HEK293 (cell line): ENCODE measurements around the gene CD81.

Experiments used
- FEZF1 ChIP-seq: fragments of 450-650 bp; formaldehyde crosslinking; IDR thresholded peaks from 2 replicates; pipeline ENCODE4 v1.5.1; 2016; ENCODE audit warnings: missing biosample characterization, missing genetic modification characterization
- KLF1 ChIP-seq: fragments of 450-650 bp; formaldehyde crosslinking; IDR thresholded peaks from 2 replicates; pipeline ENCODE4 v1.5.1; 2016; ENCODE audit warnings: missing biosample characterization, missing genetic modification characterization
- ZBTB17 ChIP-seq: fragments of 450-650 bp; formaldehyde crosslinking; IDR thresholded peaks from 2 replicates; pipeline ENCODE4 v1.5.1; 2016; ENCODE audit warnings: missing biosample characterization, missing genetic modification characterization
- ZNF23 ChIP-seq: fragments of 450-650 bp; formaldehyde crosslinking; IDR thresholded peaks from 2 replicates; pipeline ENCODE4 v1.5.1; 2016; ENCODE audit warnings: missing biosample characterization, missing genetic modification characterization, borderline replicate concordance
- ZNF830 ChIP-seq: fragments of 450-650 bp; IDR thresholded peaks from 2 replicates; pipeline ENCODE4 v1.5.0; 2018; ENCODE audit warnings: missing biosample characterization, missing genetic modification characterization, low read depth, mild to moderate bottlenecking, moderate library complexity
- ZSCAN16 ChIP-seq: fragments of 450-650 bp; formaldehyde crosslinking; IDR thresholded peaks from 2 replicates; pipeline ENCODE4 v1.5.1; 2016; ENCODE audit warnings: missing biosample characterization, missing genetic modification characterization
- TF ChIP-seq, protein P1 (sequence below): fragments of 450-650 bp; formaldehyde crosslinking; IDR thresholded peaks from 2 replicates; pipeline ENCODE4 v1.5.1; 2016; ENCODE audit warnings: missing biosample characterization, missing genetic modification characterization
- TF ChIP-seq, protein P2 (sequence below): fragments of 450-650 bp; IDR thresholded peaks from 2 replicates; pipeline ENCODE4 v1.5.1; 2018; ENCODE audit warnings: missing biosample characterization, missing genetic modification characterization
- TF ChIP-seq, protein P3 (sequence below): fragments of 450-650 bp; formaldehyde crosslinking; IDR thresholded peaks from 2 replicates; pipeline ENCODE4 v1.5.1; 2016; ENCODE audit warnings: missing biosample characterization, missing genetic modification characterization
- TF ChIP-seq, protein P4 (sequence below): sonication (generic); formaldehyde crosslinking; IDR thresholded peaks from 2 replicates; pipeline ENCODE4 v1.8.1; 2022; ENCODE audit warnings: mild to moderate bottlenecking, moderate library complexity, missing genetic modification reagents
- TF ChIP-seq, protein P5 (sequence below): fragments of 450-650 bp; formaldehyde crosslinking; IDR thresholded peaks from 2 replicates; pipeline ENCODE4 v1.5.1; 2016; ENCODE audit warnings: missing biosample characterization, missing genetic modification characterization
- TF ChIP-seq, protein P6 (sequence below): fragments of 450-650 bp; formaldehyde crosslinking; IDR thresholded peaks from 2 replicates; pipeline ENCODE4 v1.5.1; 2016; ENCODE audit warnings: missing biosample characterization, missing genetic modification characterization

DNA sequence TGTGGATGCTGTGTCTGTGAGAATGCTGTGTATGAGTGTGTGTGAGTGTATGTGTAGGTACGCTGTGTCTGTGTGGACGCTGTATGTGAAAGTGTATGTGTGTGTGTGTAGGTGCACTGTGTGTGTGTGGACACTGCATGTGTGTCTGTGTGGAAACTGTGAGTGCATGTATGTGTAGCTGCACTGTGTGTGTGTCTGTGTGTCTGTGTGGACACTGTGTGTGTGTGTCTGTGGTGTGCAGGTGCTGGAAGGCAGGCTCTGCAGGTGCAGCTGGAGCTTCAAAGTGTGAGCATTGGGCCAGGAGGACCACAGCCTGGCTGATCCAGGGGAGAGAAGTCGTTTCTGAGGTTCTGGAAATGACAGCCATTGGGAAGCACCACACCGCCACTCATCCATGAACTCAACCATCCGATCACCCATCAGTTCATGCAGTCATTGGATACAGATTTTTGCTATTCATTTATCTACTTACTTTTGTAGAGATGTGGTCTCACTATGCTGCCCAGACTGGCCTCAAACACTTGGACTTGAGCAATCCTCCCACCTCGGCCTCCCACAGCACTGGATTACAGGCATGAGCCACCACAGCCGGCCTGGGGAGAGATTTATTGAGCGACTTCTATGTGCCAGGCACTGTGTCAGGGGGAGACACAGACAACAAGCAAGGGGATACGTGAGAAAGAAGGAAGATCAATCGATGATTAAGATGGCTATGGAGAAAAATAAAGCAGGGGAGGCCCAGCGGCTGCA is 57.6 kb downstream of the CD81 start:
- TF ChIP-seq, protein P1, sequence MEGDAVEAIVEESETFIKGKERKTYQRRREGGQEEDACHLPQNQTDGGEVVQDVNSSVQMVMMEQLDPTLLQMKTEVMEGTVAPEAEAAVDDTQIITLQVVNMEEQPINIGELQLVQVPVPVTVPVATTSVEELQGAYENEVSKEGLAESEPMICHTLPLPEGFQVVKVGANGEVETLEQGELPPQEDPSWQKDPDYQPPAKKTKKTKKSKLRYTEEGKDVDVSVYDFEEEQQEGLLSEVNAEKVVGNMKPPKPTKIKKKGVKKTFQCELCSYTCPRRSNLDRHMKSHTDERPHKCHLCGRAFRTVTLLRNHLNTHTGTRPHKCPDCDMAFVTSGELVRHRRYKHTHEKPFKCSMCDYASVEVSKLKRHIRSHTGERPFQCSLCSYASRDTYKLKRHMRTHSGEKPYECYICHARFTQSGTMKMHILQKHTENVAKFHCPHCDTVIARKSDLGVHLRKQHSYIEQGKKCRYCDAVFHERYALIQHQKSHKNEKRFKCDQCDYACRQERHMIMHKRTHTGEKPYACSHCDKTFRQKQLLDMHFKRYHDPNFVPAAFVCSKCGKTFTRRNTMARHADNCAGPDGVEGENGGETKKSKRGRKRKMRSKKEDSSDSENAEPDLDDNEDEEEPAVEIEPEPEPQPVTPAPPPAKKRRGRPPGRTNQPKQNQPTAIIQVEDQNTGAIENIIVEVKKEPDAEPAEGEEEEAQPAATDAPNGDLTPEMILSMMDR (tag by site-specific recombination) = no peak
- TF ChIP-seq ZNF23 (tag by site-specific recombination) (no peak), KLF1 (tag by site-specific recombination) (no peak), ZNF830 (no peak), FEZF1 (tag by site-specific recombination) (no peak), ZSCAN16 (no peak), ZBTB17 (tag by site-specific recombination) (no peak)
- TF ChIP-seq, protein P2, sequence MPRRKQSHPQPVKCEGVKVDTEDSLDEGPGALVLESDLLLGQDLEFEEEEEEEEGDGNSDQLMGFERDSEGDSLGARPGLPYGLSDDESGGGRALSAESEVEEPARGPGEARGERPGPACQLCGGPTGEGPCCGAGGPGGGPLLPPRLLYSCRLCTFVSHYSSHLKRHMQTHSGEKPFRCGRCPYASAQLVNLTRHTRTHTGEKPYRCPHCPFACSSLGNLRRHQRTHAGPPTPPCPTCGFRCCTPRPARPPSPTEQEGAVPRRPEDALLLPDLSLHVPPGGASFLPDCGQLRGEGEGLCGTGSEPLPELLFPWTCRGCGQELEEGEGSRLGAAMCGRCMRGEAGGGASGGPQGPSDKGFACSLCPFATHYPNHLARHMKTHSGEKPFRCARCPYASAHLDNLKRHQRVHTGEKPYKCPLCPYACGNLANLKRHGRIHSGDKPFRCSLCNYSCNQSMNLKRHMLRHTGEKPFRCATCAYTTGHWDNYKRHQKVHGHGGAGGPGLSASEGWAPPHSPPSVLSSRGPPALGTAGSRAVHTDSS (tag by site-specific recombination) = no peak
- TF ChIP-seq, protein P3, sequence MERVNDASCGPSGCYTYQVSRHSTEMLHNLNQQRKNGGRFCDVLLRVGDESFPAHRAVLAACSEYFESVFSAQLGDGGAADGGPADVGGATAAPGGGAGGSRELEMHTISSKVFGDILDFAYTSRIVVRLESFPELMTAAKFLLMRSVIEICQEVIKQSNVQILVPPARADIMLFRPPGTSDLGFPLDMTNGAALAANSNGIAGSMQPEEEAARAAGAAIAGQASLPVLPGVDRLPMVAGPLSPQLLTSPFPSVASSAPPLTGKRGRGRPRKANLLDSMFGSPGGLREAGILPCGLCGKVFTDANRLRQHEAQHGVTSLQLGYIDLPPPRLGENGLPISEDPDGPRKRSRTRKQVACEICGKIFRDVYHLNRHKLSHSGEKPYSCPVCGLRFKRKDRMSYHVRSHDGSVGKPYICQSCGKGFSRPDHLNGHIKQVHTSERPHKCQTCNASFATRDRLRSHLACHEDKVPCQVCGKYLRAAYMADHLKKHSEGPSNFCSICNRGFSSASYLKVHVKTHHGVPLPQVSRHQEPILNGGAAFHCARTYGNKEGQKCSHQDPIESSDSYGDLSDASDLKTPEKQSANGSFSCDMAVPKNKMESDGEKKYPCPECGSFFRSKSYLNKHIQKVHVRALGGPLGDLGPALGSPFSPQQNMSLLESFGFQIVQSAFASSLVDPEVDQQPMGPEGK (tag by site-specific recombination) = no peak
- TF ChIP-seq, protein P4, sequence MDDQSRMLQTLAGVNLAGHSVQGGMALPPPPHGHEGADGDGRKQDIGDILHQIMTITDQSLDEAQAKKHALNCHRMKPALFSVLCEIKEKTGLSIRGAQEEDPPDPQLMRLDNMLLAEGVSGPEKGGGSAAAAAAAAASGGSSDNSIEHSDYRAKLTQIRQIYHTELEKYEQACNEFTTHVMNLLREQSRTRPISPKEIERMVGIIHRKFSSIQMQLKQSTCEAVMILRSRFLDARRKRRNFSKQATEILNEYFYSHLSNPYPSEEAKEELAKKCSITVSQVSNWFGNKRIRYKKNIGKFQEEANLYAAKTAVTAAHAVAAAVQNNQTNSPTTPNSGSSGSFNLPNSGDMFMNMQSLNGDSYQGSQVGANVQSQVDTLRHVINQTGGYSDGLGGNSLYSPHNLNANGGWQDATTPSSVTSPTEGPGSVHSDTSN (CRISPR knock-in tag) = no peak
- TF ChIP-seq, protein P5, sequence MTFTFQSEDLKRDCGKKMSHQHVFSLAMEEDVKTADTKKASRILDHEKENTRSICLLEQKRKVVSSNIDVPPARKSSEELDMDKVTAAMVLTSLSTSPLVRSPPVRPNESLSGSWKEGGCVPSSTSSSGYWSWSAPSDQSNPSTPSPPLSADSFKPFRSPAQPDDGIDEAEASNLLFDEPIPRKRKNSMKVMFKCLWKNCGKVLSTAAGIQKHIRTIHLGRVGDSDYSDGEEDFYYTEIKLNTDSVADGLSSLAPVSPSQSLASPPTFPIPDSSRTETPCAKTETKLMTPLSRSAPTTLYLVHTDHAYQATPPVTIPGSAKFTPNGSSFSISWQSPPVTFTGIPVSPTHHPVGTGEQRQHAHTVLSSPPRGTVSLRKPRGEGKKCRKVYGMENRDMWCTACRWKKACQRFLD (tag by site-specific recombination) = no peak
- TF ChIP-seq, protein P6, sequence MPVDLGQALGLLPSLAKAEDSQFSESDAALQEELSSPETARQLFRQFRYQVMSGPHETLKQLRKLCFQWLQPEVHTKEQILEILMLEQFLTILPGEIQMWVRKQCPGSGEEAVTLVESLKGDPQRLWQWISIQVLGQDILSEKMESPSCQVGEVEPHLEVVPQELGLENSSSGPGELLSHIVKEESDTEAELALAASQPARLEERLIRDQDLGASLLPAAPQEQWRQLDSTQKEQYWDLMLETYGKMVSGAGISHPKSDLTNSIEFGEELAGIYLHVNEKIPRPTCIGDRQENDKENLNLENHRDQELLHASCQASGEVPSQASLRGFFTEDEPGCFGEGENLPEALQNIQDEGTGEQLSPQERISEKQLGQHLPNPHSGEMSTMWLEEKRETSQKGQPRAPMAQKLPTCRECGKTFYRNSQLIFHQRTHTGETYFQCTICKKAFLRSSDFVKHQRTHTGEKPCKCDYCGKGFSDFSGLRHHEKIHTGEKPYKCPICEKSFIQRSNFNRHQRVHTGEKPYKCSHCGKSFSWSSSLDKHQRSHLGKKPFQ (tag by site-specific recombination) = no peak
